ENCODE results near the gene CCDC85C. TPM values are rescaled to one million over a fixed set of nuclear protein-coding genes. Genes with fewer than 3 reads are reported as not detected.
"Not testable (repeated sequence)": the region's sequence is repeated elsewhere in the genome, so short reads cannot be mapped to it uniquely, and the experiment has no call there.

The CCDC85C gene
- total RNA-seq, 1 donor from 2014 or later: 1.9 TPM

DNA sequence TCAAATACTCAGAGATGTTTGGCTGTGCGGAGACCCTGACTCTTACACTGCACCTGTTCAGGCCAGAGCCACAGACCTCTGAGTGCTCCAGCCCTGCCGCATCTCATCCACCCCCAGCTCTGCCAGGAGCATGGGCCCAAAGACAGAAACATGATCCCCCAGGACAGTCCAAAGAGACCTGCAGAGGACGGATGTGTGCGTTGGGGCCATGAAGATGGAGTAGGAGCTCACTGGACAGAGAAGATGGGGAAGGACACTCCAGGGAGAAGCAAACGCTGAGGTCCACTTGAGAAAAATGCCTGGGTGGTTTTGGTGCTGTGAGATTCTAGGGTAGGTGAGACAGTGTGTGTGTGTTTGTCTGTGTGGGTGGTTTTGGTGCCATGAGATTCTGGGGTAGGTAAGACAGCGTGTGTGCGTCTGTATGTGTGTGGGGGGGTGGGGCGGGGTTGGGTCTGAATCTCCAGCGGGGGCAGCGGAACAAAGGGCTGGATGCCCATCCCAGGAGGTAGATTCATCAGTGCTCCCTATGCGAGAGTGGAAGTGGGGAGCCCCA, 40.1 kb upstream of the CCDC85C start:
- Mint-ChIP-seq H3K4me3 (no peak overlapping the region), H3K9me3 (no peaks in the 10 kb centered on the region)
- no peak for DNase-seq

GRCh38 chr14:99643343-99643742, 39.3 kb upstream of the CCDC85C start:
- Mint-ChIP-seq H3K27ac (no peak overlapping the region), H3K9me3 (no peaks in the 10 kb centered on the region), H3K4me3 (no peak overlapping the region), H3K27me3 (peaks cover 23% of the 10 kb centered on the region), H3K36me3 (ENCODE audit: low read depth) (no peaks in the 10 kb centered on the region), H3K4me1 (no peaks in the 10 kb centered on the region)
- CTCF ChIA-PET: no interaction called here
- intact Hi-C loops (cut with micrococcal nuclease): no loop called here
- TF ChIP-seq, protein P1, sequence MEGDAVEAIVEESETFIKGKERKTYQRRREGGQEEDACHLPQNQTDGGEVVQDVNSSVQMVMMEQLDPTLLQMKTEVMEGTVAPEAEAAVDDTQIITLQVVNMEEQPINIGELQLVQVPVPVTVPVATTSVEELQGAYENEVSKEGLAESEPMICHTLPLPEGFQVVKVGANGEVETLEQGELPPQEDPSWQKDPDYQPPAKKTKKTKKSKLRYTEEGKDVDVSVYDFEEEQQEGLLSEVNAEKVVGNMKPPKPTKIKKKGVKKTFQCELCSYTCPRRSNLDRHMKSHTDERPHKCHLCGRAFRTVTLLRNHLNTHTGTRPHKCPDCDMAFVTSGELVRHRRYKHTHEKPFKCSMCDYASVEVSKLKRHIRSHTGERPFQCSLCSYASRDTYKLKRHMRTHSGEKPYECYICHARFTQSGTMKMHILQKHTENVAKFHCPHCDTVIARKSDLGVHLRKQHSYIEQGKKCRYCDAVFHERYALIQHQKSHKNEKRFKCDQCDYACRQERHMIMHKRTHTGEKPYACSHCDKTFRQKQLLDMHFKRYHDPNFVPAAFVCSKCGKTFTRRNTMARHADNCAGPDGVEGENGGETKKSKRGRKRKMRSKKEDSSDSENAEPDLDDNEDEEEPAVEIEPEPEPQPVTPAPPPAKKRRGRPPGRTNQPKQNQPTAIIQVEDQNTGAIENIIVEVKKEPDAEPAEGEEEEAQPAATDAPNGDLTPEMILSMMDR (IDR thresholded peaks at IDR 0.05): no peak
- POLR2A ChIA-PET: no interaction called here
- DNase-seq: no peak
- no peak for ATAC-seq (ENCODE audit: low read depth)

More for the DNA sequence above, 40.1 kb upstream of the CCDC85C start:
- TF ChIP-seq, protein P1 (IDR thresholded peaks at IDR 0.05): no peak
- no peak for ATAC-seq (ENCODE audit: low read depth)
- POLR2A ChIA-PET: no interaction called here
- intact Hi-C loops (cut with micrococcal nuclease): no loop called here
- Mint-ChIP-seq H3K27ac (no peak overlapping the region), H3K36me3 (ENCODE audit: low read depth) (no peaks in the 10 kb centered on the region), H3K4me1 (no peaks in the 10 kb centered on the region), H3K27me3 (peaks cover 23% of the 10 kb centered on the region)
- CTCF ChIA-PET: no interaction called here

DNA sequence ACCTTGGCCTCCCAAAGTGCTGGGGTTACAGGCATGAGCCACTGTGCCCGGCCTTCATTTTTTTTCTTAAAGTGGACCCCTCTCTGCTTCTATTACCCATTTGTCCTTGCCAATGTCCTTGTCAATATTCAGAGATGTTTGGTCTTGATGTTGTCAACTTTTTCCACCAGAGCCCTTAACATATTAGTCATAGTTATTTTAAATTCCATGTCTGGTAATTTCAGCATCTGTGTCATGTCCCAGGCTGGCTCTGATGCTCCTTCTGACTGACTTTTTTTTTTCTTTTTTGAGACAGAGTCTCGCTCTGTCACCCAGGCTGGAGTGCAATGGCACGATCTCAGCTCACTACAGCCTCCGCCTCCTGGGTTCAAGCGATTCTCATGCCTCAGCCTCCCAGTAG, 38.8 kb upstream of the CCDC85C start:
- intact Hi-C loops (cut with micrococcal nuclease); H3K9me3 Mint-ChIP-seq; H3K4me1 Mint-ChIP-seq; DNase-seq; H3K36me3 Mint-ChIP-seq (ENCODE audit: low read depth); ATAC-seq (ENCODE audit: low read depth); H3K27ac Mint-ChIP-seq; CTCF ChIA-PET; POLR2A ChIA-PET; H3K4me3 Mint-ChIP-seq: not testable (repeated sequence)
- H3K27me3 Mint-ChIP-seq: peaks cover 23% of the 10 kb centered on the region

GRCh38 chr14:99637624-99638023, 33.6 kb upstream of the CCDC85C start:
- CTCF ChIA-PET: no interaction called here
- intact Hi-C loops (cut with micrococcal nuclease): no loop called here
- H3K27ac Mint-ChIP-seq: no peak overlapping the region
- no peak for DNase-seq
- POLR2A ChIA-PET: no interaction called here
- ATAC-seq (ENCODE audit: low read depth): no peak
- TF ChIP-seq, protein P1 (IDR thresholded peaks at IDR 0.05): no peak
- H3K27me3 Mint-ChIP-seq: peaks cover 17% of the 10 kb centered on the region
- peaks cover 10% of the 10 kb centered on the region for H3K4me1 Mint-ChIP-seq
- no peaks in the 10 kb centered on the region for H3K36me3 Mint-ChIP-seq (ENCODE audit: low read depth)
- no peaks in the 10 kb centered on the region for H3K9me3 Mint-ChIP-seq
- H3K4me3 Mint-ChIP-seq: no peak overlapping the region

DNA sequence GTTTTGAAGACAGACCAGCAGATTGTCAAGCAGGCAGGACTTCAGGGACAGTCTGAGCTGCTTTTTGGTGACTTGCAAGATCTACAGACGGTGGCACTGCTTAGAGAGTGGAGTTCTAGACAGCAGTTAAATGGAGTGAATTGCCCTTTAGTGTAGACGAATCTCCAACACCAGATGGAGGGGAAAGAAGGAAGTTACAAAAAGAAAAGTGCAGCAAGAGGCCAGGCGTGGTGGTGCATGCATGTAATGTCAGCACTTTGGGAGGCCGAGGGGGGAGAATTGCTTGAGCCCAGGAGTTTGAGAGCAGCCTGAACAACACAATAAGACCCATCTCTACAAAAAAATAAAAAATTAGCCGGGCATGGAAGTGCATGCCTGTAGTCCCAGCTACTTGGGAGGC, 32.5 kb upstream of the CCDC85C start:
- intact Hi-C loops (cut with micrococcal nuclease): no loop called here
- Mint-ChIP-seq H3K27ac (no peak overlapping the region), H3K9me3 (no peaks in the 10 kb centered on the region), H3K36me3 (ENCODE audit: low read depth) (no peaks in the 10 kb centered on the region), H3K4me3 (no peak overlapping the region), H3K27me3 (peaks cover 20% of the 10 kb centered on the region), H3K4me1 (peaks cover 10% of the 10 kb centered on the region)
- TF ChIP-seq, protein P1 (IDR thresholded peaks at IDR 0.05): no peak
- ChIA-PET CTCF (no interaction called here), POLR2A (no interaction called here)
- ATAC-seq (ENCODE audit: low read depth): no peak
- no peak for DNase-seq

DNA sequence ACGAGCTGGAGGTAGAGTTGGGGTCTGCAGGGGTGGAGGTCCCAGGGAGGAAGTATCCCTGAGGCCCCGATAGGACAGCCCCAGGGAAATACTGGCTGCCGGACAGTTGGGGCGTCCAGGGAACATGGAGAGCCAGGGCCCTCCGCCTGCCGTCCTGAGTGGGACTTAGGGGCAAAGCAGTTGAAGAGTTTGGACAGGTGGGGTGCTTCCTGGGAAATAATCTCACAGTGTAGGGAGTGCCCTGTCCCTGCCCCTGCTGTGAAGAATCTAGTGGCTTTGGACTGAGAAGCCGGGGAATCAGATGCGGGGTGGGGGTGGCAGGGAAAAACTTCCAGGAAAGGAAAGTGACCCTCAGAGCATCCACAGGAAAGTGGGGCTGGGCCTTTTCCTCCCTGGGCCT, 31.1 kb upstream of the CCDC85C start:
- Mint-ChIP-seq H3K27me3 (peaks cover 22% of the 10 kb centered on the region), H3K9me3 (no peaks in the 10 kb centered on the region), H3K4me1 (peaks cover 10% of the 10 kb centered on the region), H3K4me3 (no peak overlapping the region), H3K27ac (no peak overlapping the region), H3K36me3 (ENCODE audit: low read depth) (no peaks in the 10 kb centered on the region)
- ChIA-PET POLR2A (no interaction called here), CTCF (no interaction called here)
- DNase-seq (no peak), ATAC-seq (ENCODE audit: low read depth) (no peak)
- intact Hi-C loops (cut with micrococcal nuclease): no loop called here
- TF ChIP-seq, protein P1 (IDR thresholded peaks at IDR 0.05): no peak

Measured in activated B cell treated with CpG ODN at 0.5 μM for 24 hours (primary cell).